CD4-positive, alpha-beta T cell treated with Interleukin-4 for 1 hour (primary cell): ENCODE measurements around the gene SORBS2.
"Not testable (repeated sequence)": the region's sequence is repeated elsewhere in the genome, so short reads cannot be mapped to it uniquely, and the experiment has no call there.

Experiments
- DNase-seq, 2 donors: peaks; one replicate each; pipeline ENCODE4 v3.0.0-alpha.2; 2020 to 2022

The SORBS2 gene

GRCh38 chr4:185710487-185710995 lies 101.5 kb downstream of the SORBS2 start:
- no peak for DNase-seq

GRCh38 chr4:185709802-185710486 lies 102.0 kb downstream of the SORBS2 start:
- no peak for DNase-seq

- DNase-seq: no peak
These were observed 103.6 kb downstream of the SORBS2 start for GRCh38 chr4:185708348-185708747.

GRCh38 chr4:185707622-185708021 lies 104.4 kb downstream of the SORBS2 start:
- not testable (repeated sequence) for DNase-seq

GRCh38 chr4:185702147-185702663 lies 109.8 kb downstream of the SORBS2 start:
- no peak for DNase-seq

GRCh38 chr4:185700630-185701029 lies 111.4 kb downstream of the SORBS2 start:
- no peak for DNase-seq

GRCh38 chr4:185700048-185700447 lies 111.9 kb downstream of the SORBS2 start:
- no peak for DNase-seq

GRCh38 chr4:185697488-185697887 lies 114.5 kb downstream of the SORBS2 start:
- no peak for DNase-seq

- DNase-seq: no peak
These were observed 116.3 kb downstream of the SORBS2 start for GRCh38 chr4:185695743-185696142.

- no peak for DNase-seq
These were observed 118.3 kb downstream of the SORBS2 start for GRCh38 chr4:185693548-185694215.

GRCh38 chr4:185689407-185689806 lies 122.6 kb downstream of the SORBS2 start:
- DNase-seq: no peak

GRCh38 chr4:185685804-185686203 lies 126.2 kb downstream of the SORBS2 start:
- no peak for DNase-seq

GRCh38 chr4:185683896-185684295 lies 128.1 kb downstream of the SORBS2 start:
- DNase-seq: no peak

GRCh38 chr4:185683222-185683621 lies 128.8 kb downstream of the SORBS2 start:
- DNase-seq: no peak

GRCh38 chr4:185682236-185682635 lies 129.8 kb downstream of the SORBS2 start:
- no peak for DNase-seq

GRCh38 chr4:185681604-185682003 lies 130.4 kb downstream of the SORBS2 start:
- no peak for DNase-seq

GRCh38 chr4:185680617-185681016 lies 131.4 kb downstream of the SORBS2 start:
- DNase-seq: no peak

GRCh38 chr4:185679523-185679922 lies 132.5 kb downstream of the SORBS2 start:
- DNase-seq: no peak

- DNase-seq: no peak
These were observed 134.2 kb downstream of the SORBS2 start for GRCh38 chr4:185677637-185678314.

GRCh38 chr4:185672618-185673017 lies 139.4 kb downstream of the SORBS2 start:
- no peak for DNase-seq

- DNase-seq: no peak
These were observed 139.8 kb downstream of the SORBS2 start for GRCh38 chr4:185672151-185672550.

- no peak for DNase-seq
These were observed 140.5 kb downstream of the SORBS2 start for GRCh38 chr4:185671496-185671895.

- DNase-seq: no peak
These were observed 140.9 kb downstream of the SORBS2 start for GRCh38 chr4:185671066-185671465.

- DNase-seq: no peak
These were observed 142.7 kb downstream of the SORBS2 start for GRCh38 chr4:185669288-185669687.
